KMS-11 (cell line): Measurements from ENCODE around the gene ARHGAP31.

Experiments used
- H2AFZ ChIP-seq: fragments of 200-600 bp; sonication (generic); 2 replicates; pipeline ENCODE4 v1.6.1; 2016; ENCODE audit warnings: antibody characterized with exemption, mixed run types, low read depth
- H3K27ac ChIP-seq: fragments of 200-600 bp; sonication (generic); 2 replicates; pipeline ENCODE4 v1.6.1; 2016; ENCODE audit warnings: mild to moderate bottlenecking, mixed run types
- H3K27me3 ChIP-seq: fragments of 200-600 bp; sonication (generic); 2 replicates; pipeline ENCODE4 v1.6.1; 2017; ENCODE audit warnings: mild to moderate bottlenecking, low read depth, mixed run types, moderate library complexity; ENCODE audit not compliant: insufficient read depth
- H3K36me3 ChIP-seq: fragments of 200-600 bp; sonication (generic); 2 replicates; pipeline ENCODE4 v1.6.1; 2017; ENCODE audit warnings: mild to moderate bottlenecking, mixed run types; ENCODE audit not compliant: insufficient read depth
- H3K4me1 ChIP-seq: fragments of 200-600 bp; sonication (generic); 2 replicates; pipeline ENCODE4 v1.6.1; 2016; ENCODE audit warnings: mild to moderate bottlenecking, low read depth, mixed run types; ENCODE audit not compliant: poor library complexity, severe bottlenecking
- H3K4me2 ChIP-seq: fragments of 200-600 bp; sonication (generic); 2 replicates; pipeline ENCODE4 v1.7.0; 2016; ENCODE audit warnings: mild to moderate bottlenecking, mixed run types
- H3K4me3 ChIP-seq: fragments of 200-600 bp; sonication (generic); IDR thresholded peaks from 2 replicates; pipeline ENCODE4 v1.6.1; 2017; ENCODE audit warnings: low read depth, low read length, mixed read lengths; ENCODE audit not compliant: insufficient read depth
- H3K79me2 ChIP-seq: fragments of 200-600 bp; sonication (generic); 2 replicates; pipeline ENCODE4 v1.6.1; 2016; ENCODE audit warnings: low read depth, mixed run types; ENCODE audit not compliant: insufficient read depth
- H3K9ac ChIP-seq: fragments of 200-600 bp; sonication (generic); 2 replicates; pipeline ENCODE4 v1.6.1; 2016; ENCODE audit warnings: mild to moderate bottlenecking, mixed run types
- H4K20me1 ChIP-seq: fragments of 200-600 bp; sonication (generic); 2 replicates; pipeline ENCODE4 v1.6.1; 2016; ENCODE audit warnings: mild to moderate bottlenecking, mixed run types; ENCODE audit not compliant: insufficient read depth
- TF ChIP-seq, protein P1 (sequence below): fragments of 200-600 bp; sonication (generic); conservative IDR thresholded peaks from 2 replicates; pipeline ENCODE4 v1.6.1; 2017; ENCODE audit warnings: low read depth, mild to moderate bottlenecking, antibody characterized with exemption, low read length, moderate library complexity, mixed read lengths

The ARHGAP31 gene

GRCh38 chr3:119314821-119315220 is 20.6 kb downstream of the ARHGAP31 start:
- TF ChIP-seq, protein P1, sequence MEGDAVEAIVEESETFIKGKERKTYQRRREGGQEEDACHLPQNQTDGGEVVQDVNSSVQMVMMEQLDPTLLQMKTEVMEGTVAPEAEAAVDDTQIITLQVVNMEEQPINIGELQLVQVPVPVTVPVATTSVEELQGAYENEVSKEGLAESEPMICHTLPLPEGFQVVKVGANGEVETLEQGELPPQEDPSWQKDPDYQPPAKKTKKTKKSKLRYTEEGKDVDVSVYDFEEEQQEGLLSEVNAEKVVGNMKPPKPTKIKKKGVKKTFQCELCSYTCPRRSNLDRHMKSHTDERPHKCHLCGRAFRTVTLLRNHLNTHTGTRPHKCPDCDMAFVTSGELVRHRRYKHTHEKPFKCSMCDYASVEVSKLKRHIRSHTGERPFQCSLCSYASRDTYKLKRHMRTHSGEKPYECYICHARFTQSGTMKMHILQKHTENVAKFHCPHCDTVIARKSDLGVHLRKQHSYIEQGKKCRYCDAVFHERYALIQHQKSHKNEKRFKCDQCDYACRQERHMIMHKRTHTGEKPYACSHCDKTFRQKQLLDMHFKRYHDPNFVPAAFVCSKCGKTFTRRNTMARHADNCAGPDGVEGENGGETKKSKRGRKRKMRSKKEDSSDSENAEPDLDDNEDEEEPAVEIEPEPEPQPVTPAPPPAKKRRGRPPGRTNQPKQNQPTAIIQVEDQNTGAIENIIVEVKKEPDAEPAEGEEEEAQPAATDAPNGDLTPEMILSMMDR, result no peak
- no peaks in the 10 kb centered on the region for H3K79me2 ChIP-seq

GRCh38 chr3:119315600-119316312 is 21.6 kb downstream of the ARHGAP31 start:
- TF ChIP-seq, protein P1, result no peak
- H2AFZ ChIP-seq, result no peak overlapping the region
- H3K27ac ChIP-seq, result no peak overlapping the region
- H3K79me2 ChIP-seq, result no peaks in the 10 kb centered on the region
- no peak overlapping the region for H3K9ac ChIP-seq
- H3K27me3 ChIP-seq, result no peaks in the 10 kb centered on the region
- H3K36me3 ChIP-seq, result no peaks in the 10 kb centered on the region
- no peak overlapping the region for H3K4me2 ChIP-seq
- no peaks in the 10 kb centered on the region for H3K4me1 ChIP-seq
- no peaks in the 10 kb centered on the region for H4K20me1 ChIP-seq
- no peak overlapping the region for H3K4me3 ChIP-seq

More at GRCh38 chr3:119314821-119315220, 20.6 kb downstream of the ARHGAP31 start:
- H3K4me3 ChIP-seq, result no peak overlapping the region
- H3K4me2 ChIP-seq, result no peak overlapping the region
- H3K27ac ChIP-seq, result no peak overlapping the region
- H2AFZ ChIP-seq, result no peak overlapping the region
- H3K27me3 ChIP-seq, result no peaks in the 10 kb centered on the region
- H3K4me1 ChIP-seq, result no peaks in the 10 kb centered on the region
- H3K9ac ChIP-seq, result no peak overlapping the region
- no peaks in the 10 kb centered on the region for H3K36me3 ChIP-seq
- no peaks in the 10 kb centered on the region for H4K20me1 ChIP-seq

- Histone ChIP-seq H4K20me1 (no peaks in the 10 kb centered on the region), H3K27ac (no peak overlapping the region), H3K9ac (no peak overlapping the region), H3K4me1 (no peaks in the 10 kb centered on the region), H3K79me2 (no peaks in the 10 kb centered on the region), H3K4me2 (no peak overlapping the region), H3K27me3 (no peaks in the 10 kb centered on the region), H3K4me3 (no peak overlapping the region), H2AFZ (no peak overlapping the region), H3K36me3 (no peaks in the 10 kb centered on the region)
- TF ChIP-seq, protein P1, result no peak
Measured at GRCh38 chr3:119316313-119316670, 22.1 kb downstream of the ARHGAP31 start.

DNA sequence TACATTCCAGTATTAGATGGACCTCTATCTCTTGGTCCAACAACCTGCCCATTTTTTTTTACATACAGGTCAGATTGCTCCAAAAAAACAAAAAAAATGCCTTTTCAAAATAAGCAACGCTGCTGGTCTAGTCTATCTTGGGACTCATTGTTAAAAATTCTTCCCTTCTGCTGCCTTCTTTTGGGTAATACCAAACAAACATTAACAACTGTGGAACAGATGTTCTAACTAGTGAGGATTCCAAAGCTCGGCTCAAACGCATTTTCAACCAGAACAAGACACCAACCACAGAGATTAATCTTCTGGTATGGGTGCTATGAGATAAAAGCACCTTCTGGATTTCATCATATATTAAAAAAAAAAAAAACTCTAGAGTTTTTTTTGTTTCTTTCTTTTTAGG is 24.7 kb downstream of the ARHGAP31 start:
- H3K27me3 ChIP-seq, result no peaks in the 10 kb centered on the region
- no peak overlapping the region for H3K27ac ChIP-seq
- H3K9ac ChIP-seq, result no peak overlapping the region
- H3K36me3 ChIP-seq, result no peaks in the 10 kb centered on the region
- H3K4me2 ChIP-seq, result no peak overlapping the region
- H3K4me1 ChIP-seq, result peaks cover 4% of the 10 kb centered on the region
- TF ChIP-seq, protein P1, result no peak
- H3K4me3 ChIP-seq, result no peak overlapping the region
- no peaks in the 10 kb centered on the region for H4K20me1 ChIP-seq
- H3K79me2 ChIP-seq, result no peaks in the 10 kb centered on the region
- H2AFZ ChIP-seq, result no peak overlapping the region
